KBM-7 (cell line): Measurements from ENCODE around the gene SHANK3.
A peak's percentile ranks its signal among the peaks of the same experiment; 100 is the strongest.
"Not testable (repeated sequence)": the region's sequence is repeated elsewhere in the genome, so short reads cannot be mapped to it uniquely, and the experiment has no call there.

Experiments
- DNase-seq: peaks from one replicate; pipeline ENCODE4 v3.0.0-alpha.2; 2015
- in situ Hi-C: fragments of 300-500 bp; cut with MboI; formaldehyde crosslinking; loops from 2 replicates; pipeline ENCODE4 v1.14.3; 2020; ENCODE audit warnings: low sequenced_read_pairs, low pct_unique_long_range_greater_than_20kb, mixed read lengths

SHANK3 gene

DNA sequence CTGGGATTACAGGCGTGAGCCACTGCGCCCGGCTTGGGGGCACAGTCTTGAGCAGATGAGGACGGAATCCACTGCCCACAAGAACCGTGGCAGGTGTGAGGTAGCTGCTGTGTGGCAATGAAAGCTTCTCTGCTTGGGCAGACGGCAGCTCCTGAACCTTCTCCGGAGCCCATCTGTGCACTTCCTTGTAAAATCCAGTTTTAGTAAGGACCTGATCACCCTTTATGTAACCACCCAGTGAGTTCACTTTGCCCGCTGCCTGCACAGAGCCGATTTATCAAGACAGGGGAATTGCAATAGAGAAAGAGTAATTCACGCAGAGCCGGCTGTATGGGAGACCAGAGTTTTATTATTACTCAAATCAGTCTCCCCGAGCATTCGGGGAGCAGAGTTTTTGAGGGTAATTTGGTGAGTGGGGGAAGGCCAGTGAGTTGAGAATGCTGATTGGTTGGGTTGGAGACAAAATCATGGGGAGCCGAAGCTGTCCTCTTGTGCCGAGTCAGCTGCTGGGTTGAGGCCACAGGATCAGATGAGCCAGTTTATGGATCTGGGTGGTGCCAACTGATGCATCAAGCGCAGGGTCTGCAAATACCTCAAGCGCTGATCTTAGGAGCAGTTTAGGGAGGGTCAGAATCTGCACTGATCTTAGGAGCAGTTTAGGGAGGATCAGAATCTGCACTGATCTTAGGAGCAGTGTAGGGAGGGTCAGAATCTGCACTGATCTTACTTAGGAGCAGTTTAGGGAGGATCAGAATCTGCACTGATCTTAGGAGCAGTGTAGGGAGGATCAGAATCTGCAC is 29.4 kb upstream of the SHANK3 start:
- in situ Hi-C loops, DNase-seq: not testable (repeated sequence)

DNA sequence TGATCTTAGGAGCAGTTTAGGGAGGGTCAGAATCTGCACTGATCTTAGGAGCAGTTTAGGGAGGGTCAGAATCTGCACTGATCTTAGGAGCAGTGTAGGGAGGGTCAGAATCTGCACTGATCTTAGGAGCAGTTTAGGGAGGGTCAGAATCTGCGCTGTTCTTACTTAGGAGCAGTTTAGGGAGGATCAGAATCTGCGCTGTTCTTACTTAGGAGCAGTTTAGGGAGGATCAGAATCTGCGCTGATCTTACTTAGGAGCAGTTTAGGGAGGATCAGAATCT is 28.9 kb upstream of the SHANK3 start:
- in situ Hi-C loops, DNase-seq: not testable (repeated sequence)

DNA sequence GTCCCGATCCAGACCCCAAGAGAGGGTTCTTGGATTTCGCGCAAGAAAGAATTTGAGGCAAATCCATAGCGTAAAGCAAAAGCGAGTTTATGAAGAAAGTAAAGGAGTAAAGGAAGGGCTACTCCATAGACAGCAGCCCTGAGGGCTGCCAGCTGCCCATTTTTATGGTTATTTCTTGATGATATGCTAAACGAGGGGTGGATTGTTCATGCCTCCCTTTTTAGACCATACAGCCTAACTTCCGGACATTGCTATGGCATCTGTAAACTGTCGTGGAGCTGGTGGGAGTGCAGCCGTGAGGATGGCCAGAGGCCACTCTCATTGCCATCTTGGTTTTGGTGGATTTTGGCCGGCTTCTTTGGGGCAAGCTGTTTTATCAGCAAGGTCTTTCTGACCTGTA is 19.4 kb upstream of the SHANK3 start:
- in situ Hi-C loops = no loop called here
- no peak for DNase-seq

DNA sequence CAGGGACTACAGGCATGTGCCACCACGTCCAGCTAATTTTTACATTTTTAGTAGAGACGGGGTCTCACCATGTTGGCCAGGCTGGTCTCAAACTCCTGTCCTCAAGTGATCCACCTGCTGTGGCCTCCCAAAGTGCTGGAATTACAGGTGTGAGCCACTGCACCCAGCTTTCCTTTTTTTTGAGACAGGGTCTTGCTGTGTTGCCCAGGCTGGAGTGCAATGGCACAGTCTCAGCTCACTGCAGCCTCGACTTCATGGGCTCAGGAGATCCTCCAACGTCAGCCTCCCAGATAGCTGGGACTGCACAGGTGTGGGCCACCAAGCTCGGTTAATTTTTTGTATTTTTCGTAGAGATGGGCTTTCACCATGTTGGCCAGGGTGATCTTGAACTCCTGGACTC is 18.0 kb upstream of the SHANK3 start:
- DNase-seq, in situ Hi-C loops: not testable (repeated sequence)

DNA sequence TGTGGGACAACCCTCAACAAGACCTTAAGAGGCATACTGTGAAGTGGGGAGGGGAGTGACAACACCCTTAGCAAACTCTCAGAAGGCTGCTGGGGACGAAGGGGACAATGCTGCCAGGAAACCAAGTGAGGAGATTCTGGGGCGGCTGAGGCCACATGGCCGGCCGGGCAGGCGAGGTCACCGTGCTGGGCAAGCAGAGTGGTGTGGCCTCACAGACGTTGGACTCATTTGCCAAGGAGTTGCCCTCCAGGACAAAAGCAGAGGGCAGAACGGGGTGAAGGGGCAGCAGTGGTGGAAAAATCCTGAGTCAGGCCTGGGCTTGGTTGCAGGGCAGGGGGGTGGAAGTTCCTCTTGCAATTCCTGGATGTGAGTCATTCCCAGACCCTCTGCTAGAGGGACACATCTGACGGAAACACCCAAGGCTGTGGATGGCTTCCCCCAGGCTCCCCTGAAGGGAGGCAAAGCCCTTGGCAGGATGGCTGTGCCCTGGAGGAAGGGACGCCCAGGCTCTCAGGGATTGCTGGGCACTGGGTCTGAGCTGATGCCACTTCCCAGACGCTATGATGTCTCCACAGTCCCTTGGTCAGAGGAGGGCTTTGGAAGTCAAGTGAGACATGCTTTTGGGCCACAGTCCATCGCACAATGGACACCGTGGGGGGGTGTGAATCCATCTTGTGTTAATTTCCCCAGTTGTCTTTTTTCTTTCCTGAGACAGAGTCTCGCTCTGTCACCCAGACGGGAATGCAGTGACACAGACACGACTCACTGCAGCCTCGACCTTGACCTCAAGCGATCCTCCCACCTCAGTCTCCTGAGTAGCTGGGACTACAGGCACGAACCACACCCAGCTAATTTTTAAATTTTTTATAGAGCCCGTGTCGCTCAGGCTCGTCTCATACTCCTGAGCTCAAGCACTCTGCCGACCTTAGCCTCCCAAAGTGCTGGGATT is 16.2 kb upstream of the SHANK3 start:
- no peak for DNase-seq
- in situ Hi-C loops = no loop called here

DNA sequence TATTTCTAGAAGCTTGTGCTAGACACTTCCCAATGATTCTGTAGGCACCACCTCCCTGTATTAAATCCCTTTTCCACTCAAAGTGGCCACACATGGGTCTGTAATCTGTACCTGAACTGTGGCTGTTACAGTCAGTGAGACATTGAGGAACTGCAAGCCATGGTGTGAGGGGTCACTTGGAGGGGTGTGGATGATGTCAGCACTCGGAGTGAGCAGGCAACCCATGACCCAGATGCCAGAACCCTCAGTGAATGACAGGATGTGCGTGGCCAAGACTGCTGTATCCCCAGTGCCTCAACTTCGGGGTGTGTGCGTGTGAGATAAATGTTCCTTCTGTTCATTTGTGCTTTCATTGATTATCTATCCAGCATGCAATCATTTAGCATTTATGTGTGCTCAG is 14.7 kb upstream of the SHANK3 start:
- no peak for DNase-seq
- in situ Hi-C loops = no loop called here

DNA sequence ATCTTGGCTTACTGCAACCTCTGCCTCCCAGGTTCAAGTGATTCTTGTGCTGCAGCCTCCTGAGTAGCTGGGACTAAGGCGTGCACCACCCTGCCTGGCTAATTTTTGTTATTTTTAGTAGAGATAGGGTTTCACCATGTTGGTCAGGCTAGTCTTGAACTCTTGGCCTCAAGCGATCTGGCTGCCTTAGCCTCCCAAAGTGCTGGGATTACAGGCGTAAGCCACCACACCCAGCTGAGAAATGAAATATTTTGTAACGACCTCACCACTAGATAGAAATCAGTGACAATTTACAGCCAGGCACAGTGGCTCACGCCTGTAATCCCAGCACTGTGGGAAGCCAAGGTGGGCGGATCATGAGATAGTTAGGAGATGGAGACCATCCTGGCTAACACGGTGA is 12.9 kb upstream of the SHANK3 start:
- in situ Hi-C loops, DNase-seq: not testable (repeated sequence)

DNA sequence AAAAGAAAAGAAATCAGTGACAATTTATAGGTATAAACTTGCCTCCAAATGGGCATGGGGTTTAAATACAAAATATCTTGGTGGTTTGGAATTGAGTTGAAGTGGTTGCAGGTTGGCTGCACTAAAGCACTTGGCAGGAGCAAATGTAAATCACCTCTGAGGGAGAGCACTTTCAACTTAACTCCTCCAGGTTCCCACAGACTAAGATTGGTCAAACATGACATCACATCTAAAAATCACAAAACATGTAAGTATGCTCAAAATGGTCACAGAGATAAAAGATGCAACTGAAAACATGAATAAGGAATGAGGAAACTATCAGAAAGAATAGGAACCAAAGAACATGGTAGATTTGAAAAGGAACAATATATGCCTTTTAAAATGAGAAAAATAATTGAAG is 12.3 kb upstream of the SHANK3 start:
- DNase-seq = no peak
- in situ Hi-C loops = no loop called here

DNA sequence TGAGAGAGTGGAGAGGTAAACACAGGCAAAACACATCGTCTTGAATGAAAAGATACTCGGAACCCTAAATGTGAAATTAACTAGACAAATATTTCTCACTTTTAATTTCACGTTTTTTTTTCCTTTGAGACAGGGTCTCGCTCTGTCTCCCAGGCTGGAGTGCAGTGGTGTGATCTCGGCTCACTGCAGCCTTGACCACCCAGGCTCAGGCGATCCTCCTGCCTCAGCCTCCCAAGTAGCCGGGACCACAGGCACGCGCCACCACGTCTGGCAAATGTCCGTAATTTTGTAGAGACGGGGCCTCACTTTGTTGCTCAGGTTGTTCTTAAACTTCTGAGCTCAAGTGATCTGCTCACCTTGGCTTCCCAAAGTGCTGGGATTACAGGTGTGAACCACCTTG is 7.4 kb upstream of the SHANK3 start:
- DNase-seq = no peak
- in situ Hi-C loops = no loop called here

DNA sequence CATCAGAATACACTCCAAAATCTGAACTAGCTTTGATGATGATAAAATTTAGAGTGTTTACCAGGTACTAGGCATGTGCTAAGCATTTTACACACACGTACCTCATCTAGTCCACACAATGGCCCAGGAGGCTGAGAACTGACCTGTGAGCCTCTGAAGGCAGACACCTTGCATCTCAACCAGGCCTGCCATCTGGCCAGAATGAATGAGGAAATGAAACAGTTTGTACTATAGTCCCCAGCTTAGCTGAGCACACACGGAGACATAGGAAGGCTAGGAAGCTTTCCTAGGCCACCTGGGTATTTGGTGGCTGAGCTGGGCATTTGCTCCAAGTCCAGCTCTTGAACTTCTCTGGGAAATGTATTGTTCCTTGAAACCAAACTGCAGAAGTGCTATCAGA is 6.9 kb upstream of the SHANK3 start:
- DNase-seq = no peak
- in situ Hi-C loops = no loop called here

DNA sequence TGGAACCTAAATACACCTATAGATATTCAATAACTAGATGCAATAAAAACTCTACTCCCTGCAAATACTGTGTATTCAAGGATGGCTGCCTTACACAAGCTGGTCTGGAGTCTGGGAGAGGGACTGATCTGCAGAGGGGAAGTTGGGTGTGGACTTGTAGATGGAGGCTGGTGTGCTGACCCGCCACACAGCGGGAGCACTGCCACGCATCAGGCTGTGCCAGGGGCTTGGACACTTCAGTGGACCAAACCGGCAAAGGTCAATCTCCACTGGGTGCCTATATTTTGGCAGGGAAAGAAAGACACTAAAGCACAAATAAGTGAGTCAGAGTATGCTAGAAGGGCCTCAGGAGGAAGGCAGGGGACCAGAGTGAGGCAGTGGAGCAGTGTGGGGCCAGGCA is 2.1 kb upstream of the SHANK3 start:
- in situ Hi-C loops = no loop called here
- peak; percentile 31 for DNase-seq

DNA sequence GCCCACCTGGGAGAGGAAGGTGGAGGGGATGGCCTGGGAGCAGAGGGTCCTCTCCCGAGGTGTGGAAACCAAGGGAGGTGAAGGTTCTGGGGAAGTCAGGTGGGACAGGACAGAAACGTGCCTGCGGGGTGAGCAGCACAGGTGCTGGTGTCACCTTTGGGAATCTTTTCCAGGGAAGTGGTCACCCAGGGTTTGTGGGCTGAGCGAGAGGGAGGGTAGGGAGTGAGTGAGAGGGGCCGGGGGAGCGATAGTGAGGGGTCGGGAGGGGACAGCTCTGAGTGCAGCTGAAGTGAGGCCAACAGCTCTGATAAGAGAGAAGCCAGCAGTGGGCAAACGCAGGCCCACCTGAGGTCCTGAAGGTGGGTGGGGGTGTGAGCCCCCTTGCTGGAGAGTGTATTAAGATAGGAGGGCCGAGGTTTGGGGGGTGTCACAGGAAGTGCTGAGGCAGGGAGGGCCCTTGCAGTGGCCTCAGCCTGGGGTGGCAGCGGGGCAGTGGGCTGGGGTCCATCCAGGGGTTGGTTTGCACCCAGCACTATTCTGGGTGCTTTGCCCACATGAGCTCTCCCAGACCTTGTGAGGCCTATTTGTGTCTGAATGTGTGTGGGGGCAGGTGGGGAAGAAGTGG is 1.6 kb upstream of the SHANK3 start:
- in situ Hi-C loops = no loop called here
- no peak for DNase-seq

DNA sequence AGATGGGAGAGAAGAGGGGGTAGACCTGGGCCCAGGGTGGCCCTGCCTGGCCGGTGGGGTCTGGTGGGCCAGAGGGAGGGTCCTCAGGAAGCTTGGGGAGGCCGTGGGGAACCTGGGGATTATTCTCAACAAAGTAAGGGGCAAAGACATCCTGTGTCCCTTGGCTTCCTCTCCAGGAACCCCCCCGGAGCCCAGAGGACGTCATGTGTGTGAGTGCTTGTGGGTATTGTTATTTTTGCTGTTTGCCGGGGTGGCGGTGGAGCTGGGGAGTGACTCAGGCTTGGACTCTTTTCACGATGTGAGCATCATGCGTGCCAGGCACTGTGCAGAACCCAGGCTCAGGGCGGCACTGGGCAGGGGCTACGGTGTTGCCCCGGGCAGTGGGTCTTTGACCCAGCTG is 982 bp upstream of the SHANK3 start:
- DNase-seq = peak; percentile 33
- in situ Hi-C loops = no loop called here

DNA sequence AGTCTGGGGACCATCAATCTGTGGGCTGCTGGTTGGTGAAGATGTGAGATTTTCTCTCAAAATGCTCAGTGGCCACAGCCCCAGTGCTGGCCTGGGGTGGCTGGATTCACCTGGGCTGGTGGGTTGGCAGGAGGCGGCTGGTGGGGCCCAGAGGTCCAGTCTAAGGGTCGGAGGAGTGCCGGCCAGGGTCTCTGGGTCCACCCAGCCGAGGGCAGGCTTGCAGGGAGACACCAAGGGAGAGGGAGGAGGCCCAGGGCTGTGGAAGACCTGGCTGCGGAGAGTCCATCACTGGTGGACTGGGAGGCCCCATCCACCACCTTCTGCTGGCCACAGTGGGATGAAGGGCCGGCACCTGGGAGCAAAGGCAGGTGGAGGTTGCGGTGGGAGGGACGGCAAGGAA is 582 bp upstream of the SHANK3 start:
- in situ Hi-C loops = no loop called here

DNA sequence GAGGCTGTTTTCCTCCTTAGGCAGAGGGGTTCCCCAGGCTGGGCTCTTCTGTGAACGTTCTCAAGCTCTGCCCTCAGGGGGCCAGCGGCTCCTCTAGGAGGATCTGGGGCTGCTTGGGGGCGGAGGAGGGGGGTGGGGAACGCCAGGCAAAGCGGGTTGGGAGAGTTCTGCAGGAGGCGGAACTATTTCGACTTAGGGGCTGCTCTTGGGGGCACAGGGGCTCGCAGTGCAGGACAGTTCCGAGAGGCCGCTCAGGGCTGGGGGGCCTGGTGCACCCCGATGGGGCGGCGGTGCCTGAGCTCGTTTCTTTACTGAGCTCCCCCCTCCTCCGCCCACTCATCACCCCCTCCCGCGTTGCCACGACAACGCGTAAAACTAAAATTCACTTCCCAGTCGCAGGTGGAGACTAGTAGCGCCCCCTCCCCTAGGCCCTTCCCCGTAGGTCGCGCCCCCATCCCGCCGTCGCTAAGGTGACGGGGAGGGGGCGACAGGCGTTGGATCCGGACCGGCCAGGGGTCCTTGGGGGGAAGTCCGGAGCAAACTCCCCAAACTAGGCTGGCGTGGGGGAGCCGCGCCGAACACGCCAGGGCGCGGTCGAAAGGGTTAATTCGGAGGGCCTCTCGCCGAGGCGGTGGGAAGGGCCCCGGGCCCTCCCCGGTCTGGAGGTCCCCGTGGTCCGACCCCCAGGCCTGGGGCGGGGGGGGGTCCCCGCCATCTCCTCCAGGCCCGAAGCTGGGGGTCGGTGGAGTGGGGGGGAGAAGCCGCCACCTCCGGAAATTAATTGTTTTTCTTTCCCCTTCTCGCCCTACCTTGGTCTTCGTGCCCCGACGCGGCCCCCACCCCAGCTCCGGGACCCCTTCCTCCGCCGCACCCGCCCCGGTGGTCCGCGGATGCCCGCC is 857 bp downstream of the SHANK3 start:
- in situ Hi-C loops = no loop called here
- peak; percentile 78 for DNase-seq

More for the DNA sequence above, 582 bp upstream of the SHANK3 start:
- no peak for DNase-seq

DNA sequence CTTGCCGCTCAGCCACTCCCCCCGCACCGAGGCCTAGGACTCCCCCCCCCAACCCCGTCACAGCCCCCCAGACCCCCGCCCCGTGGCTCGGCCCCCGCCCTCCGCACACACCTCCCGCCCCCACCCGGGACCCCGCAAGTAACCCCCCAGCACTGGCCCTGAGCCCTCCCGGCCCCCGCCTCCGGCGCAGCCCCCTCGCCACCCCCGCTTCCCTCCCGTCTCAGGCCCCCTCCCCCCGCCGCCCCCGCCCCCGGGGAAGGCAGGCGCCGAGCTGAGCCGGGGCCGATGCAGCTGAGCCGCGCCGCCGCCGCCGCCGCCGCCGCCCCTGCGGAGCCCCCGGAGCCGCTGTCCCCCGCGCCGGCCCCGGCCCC is 1.5 kb downstream of the SHANK3 start:
- no peak for DNase-seq
- in situ Hi-C loops = no loop called here

DNA sequence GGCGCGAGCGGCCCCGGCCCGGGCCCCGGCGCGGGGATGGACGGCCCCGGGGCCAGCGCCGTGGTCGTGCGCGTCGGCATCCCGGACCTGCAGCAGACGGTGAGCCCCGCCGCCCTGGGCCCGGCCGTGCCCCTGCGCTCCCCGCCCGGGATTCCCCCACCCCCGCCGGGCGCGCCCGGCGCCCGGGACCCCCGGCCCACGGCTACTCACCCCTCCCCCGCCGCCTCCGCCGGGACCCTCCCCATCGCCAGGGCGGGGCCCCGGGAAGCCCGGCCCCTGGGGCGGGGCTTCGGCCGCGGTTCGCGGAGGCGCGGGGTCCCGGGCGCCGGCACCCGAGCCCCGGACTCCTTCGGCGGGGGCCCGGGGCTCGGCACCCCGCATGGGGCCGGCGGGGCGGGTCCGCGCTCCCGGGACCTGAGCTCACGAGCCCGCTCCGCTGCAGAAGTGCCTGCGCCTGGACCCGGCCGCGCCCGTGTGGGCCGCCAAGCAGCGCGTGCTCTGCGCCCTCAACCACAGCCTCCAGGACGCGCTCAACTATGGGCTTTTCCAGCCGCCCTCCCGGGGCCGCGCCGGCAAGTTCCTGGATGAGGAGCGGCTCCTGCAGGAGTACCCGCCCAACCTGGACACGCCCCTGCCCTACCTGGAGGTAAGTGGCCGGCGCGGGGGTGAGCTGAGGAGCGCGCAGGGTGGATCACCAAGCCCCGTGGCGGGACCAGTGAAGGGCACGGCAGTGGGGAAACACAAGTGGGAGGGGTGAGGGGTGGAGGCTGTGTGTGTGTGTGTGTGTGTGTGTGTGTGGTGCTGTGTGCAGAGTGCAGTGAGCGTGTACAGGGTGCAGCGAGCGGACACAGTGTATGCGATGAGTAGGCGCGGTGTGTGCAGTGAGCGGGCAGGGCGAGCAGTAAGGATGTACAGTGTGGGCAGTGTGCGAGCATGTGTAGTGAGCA is 2.3 kb downstream of the SHANK3 start:
- in situ Hi-C loops = no loop called here
- DNase-seq = peak; percentile 59

DNA sequence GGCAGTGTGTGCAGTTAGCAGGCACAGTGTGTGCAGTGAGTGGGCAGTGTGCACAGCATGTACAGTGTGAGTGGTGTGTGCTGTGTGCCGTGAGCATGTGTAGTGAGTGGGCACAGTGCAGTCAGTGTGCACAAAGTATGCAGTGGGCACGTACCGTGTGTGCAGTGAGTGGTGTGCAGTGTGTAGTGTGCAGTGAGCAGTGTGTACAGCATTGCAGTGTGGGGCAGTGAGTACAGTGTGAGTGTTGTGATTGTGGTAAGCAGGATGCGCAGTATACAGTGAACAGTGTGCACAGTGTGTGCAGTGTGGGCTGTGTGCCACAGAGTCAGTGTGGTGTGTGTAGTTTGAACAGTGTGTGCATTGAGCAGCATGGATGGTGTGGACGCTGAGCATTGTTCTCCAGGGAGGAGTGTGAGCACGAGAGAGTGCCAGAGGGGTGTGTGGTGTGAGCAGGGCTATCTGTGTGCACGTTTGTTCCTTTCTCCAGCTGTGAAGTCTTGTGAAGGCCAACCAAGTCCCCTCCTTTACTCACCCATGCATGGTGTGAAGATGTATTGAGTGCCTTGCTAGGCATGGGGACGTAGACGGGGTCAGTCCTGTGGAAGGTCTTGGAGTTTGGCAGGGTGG is 3.0 kb downstream of the SHANK3 start:
- in situ Hi-C loops = no loop called here
- no peak for DNase-seq
